HG03025 (cell line): ENCODE results near the gene CNTNAP2.
"Not testable (repeated sequence)": the region's sequence is repeated elsewhere in the genome, so short reads cannot be mapped to it uniquely, and the experiment has no call there.

Source experiments
- ATAC-seq: cut with Tn5 transposase; IDR thresholded peaks from one replicate; pipeline ENCODE4 v1.9.1; 2021; ENCODE audit warnings: mild to moderate bottlenecking, moderate library complexity; ENCODE audit not compliant: unreplicated experiment, low FRiP score

CNTNAP2 gene

DNA sequence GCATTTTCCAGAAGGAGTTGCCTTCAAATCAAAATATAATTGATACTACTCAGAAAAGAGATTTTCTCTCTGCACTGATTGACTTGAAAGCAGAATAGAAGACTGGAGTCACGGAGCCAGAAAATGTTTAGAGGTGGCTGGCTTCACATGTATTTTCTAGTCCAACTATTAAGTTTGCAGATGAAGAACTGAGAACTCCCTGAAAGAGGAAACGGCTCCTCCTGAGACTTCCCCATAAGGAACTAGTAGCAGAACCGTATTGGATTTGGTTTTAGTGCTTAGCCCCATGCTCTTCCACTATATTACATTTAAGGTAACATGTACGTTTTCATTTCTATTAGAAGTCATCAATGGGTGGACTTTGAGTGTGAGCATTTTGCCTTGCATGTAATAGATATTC is 946.3 kb downstream of the CNTNAP2 start:
- no peak for ATAC-seq

DNA sequence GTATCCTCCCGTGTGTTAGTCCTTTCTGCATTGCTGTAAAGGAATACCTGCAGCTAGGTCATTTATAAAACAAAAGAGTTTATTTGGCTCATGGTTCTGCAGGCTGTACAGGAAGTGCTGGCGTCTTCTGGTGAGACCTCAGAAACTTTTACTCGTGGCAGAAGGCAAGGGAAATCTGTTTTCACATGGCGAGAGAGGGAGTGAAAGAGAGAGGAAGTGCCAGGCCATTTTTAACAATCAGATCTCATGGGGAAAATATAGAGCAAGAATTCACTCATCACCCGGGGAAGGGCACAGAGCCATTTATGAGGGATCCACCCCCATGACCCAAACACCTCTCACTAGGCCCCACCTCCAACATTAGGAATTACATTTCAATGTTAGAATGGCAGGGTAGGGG is 952.2 kb downstream of the CNTNAP2 start:
- no peak for ATAC-seq

DNA sequence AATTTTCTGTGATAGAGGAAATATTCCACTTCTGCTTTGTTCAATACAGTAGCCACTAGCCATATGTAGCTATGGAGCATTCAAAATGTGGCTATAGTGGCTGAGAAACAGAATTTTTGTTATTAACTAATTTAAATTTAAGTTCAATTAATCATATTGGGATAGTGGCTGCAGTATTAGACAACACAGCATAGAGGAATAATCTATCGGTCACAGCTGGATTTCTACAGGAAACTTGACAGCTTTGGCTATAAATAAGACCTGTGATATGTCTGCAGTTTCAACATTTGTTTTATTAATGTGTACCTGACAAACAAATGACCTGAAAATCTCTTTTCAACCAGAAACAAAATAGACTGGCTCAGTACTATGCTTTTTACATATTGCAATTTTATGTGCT is 953.2 kb downstream of the CNTNAP2 start:
- ATAC-seq, result no peak

DNA sequence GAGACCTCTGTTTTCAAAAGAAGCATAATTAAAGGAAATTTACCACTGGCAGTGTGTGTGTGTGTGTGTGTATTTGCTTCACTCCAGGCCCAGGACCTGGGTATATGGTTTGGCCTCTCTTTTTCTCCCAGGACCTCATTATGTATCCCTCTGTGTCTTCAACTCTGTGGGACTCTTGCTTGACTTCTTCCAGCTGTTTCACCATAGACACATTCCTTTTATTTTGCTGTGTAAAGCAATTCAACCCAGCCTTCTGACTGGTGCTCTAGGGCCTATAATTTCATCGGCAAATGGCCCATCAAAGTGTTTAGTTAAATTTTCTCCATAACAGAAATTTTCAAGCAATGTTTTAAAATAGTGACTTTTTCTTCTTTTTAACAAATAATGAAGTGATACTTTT is 954.3 kb downstream of the CNTNAP2 start:
- no peak for ATAC-seq

DNA sequence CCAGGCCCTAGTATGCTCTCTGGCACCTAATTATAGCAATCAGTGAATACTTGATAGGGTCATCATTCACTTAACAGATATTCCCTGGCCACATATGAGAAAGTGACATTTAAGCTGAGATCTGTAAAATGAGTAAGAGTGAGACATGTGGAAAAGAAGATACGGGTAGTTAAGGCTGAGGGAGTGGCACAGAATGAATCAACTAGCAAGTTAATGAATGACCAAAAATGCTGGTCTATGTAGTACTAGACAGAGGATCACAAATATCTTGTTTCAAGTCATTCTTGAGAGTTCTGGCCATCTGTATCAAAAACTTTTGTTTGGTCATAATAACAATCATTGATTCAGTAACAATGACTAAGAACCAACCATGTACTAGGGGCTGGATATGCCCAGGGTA is 954.9 kb downstream of the CNTNAP2 start:
- ATAC-seq, result no peak

DNA sequence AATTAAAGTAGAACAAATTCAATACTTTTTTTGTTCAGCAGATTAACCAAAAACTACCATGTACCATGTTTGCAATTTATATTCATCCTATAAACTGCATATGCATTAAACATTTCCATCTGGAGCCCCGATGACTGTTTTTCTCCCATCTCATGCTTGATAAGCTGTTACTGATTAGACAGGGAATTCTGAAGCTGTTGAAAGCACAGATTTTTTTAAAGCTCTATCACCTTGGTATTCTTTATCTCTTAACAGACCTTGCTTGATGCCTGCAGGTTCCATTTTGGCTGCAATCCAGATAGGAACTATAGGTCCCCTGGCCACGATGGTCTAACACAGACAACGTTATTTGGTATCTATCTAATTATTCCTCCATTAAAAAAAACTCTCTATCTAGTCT is 961.7 kb downstream of the CNTNAP2 start:
- ATAC-seq, result no peak

DNA sequence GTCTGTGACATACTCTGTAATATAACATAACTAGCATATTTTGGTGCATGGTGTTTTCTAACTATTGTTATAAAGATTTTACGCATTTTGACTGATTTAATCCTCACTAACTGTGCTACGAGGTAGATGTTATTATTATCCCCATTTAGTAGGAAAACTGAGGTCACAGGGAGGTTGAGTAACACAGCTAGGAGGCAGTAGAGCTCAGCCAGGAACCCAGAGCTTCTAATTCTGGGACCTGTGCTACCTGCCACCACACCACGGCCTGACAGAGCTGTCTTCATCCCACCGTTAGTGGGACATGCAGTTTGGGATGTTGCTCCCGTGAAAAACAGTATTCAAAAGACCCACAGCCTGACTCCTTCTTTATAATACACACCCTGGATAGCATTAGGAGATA is 962.5 kb downstream of the CNTNAP2 start:
- no peak for ATAC-seq

DNA sequence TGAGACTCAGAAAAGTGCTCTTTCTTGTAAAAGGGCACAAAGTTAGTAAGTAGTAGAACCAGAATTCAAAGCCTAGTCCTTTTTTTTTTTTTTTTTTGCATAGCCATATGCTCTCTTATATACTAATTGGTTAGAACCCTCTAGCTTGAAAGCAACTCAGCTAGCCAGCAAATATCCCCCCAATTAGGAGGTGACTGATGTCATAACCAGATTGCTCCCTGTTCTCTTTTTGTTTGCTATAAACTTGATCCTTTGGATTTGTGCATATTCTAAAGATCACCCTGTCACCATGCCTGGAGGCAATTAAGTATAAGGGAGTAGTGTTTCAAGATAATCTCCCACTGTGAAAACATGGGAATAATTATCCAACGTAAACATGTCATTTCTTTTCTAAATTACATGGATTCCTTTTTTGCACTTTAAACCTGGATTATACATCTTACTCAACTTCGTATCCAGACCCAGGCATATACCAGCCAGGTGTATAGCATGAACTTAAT is 963.4 kb downstream of the CNTNAP2 start:
- ATAC-seq, result no peak

DNA sequence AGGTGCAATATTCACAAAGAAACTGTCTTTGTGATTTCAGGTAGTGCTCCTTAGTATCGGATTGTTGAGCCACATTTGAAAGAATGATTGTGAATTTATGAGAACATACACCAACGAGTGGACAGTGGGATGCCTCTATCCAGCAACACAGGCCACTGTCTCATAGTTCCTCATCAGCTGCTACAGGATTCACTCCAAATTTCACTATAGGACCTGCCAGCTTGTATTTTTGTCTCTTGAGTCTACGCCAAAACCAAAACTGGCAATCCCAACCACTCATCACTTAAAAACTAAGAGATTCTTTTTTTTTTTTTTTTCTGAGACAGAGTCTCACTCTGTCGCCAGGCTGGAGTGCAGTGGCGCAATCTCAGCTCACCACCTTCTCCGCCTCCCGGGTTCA is 964.5 kb downstream of the CNTNAP2 start:
- no peak for ATAC-seq

DNA sequence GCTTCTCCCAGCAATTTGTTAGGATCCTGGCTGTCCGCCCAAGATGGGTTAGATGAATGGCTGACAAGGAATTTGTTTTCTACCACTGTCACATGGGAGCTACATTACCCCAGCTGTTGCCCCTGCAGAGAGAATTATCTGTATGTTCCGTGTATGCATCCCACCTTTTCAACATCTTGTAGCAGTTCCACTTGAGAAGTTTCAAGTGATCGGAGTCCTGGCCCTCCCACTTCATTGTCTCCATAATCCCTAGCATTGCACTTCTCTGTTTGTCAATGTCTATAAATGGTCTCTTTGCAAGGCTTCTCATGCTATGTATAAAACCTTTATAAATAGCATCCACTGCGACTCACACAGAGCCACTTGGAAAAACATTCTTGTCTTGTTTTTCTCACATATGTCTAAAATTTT is 972.5 kb downstream of the CNTNAP2 start:
- no peak for ATAC-seq

DNA sequence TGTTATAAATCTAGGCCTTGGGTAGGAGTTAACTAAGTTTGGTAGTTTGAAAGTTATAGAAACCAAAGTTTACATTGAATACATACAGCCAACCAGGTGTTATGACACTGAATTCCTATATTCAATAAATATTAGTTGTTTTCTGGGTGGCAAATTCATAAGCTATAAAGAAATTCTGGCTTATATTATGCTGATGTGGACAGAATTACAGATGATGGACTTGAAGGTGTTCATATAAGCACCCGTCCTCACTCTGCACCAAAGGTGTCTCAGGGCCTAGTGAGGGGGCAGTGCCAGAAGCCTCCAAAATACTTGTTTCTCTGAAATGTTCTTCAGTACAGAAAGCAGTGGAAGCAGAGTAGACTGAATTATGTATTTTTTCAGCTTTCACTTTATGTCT is 973.0 kb downstream of the CNTNAP2 start:
- no peak for ATAC-seq

DNA sequence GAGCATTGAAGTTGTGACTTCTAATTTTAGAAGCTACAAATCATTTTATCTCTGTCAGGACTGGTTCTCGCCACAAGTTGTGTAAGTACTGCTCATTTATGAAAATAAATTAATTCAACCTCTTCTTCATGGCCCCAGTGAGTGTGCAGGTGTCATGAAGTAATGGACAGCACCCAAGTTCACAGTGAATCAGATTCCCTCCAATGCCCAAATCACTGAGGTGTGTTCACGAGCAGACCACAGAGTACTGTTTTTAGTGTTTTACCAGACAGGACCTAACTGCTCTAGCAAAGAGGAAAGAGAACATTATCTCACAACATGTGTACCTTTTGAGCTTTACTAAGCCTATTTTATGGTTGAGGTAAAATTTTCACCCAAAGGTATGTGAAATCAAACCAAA is 980.0 kb downstream of the CNTNAP2 start:
- ATAC-seq, result no peak

DNA sequence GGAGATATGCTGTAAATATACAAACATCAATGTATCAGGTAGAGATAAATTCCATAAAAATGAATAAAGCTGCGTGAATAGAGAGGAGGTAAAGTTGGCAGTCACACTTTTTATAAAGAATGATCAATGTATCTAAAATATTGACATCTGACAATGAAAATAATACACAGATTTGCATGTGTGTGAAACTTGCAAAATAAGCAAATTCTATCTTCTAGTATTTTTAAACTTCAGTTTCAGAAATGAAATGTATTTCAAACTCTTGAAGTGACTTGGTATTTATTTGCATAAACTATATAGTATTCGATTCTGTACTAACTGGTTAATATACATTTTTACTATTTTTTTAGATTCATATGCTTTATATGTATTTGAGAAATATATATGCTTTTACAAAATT is 986.6 kb downstream of the CNTNAP2 start:
- ATAC-seq, result no peak

DNA sequence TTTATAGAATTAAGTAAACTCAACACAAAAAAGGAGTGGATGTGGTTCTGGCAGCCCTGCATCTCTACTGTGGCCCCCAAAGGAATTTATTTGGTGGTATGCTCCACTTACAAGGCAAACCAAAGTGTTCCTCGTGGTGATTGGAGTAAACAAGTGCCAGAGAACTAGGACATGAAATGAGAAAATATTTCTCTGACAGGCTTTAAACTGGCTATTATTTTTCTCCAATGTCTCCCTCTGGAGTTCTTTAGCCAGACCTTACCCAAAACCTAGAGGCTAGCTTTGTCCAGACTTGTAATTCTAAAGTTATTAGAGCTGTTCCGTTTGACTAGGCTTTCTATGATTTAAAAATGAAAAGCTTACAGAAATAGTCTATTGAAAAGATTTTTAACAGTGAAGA is 990.1 kb downstream of the CNTNAP2 start:
- ATAC-seq, result no peak

DNA sequence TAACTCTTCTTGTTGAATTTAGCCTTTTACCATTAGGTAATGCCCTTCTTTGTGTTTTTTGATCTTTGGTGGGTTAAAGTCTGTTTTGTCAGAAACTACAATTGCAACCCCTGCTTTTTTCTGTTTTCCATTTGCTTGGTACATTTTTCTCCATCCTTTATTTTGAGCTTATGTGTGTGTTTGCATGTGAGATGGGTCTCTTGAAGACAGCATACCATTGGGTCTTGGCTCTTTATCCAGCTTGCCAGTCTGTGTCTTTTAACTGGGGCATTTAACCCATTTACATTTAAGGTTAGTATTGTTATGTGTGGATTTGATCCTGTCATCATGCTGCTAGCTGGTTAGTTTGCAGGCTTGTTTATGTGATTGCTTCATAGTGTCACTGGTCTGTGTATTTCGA is 997.9 kb downstream of the CNTNAP2 start:
- ATAC-seq, result not testable (repeated sequence)

DNA sequence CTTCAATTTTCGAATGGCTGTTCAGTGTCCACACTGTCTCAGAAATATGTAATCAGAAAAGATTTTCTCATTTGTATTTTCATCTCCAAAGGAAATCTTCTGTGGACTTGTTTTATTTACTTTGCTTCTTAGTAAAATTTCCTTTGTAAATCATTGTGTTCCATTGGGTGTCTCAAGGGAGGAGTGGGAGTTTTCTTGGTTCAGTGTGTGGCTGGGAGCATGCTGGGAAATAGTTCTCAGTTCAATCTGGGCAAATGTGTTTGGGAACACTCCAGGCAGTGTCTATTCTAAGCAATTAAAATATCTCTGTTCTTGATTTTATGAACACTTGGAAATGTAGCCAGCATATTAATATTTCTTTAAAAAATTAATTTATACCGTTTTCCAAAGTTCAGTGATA is 1019.8 kb downstream of the CNTNAP2 start:
- ATAC-seq, result no peak

DNA sequence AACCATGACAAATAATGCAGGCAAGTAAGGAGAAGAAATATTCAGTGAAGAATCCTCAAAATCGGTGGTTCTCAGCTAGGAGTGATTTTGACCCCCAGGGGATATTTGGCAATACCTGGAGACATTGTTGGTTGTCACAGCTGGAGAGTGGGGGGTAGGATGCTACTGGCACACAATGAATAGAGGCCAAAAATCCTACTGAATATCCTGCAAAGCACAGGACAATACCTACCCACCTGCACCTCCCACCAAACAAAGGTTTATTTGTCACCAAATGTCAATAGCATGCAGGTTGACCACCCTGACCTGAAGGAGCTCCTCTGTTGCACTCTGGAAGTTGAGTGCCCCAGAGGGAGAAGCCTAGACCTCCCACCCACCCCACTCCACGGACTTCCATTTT is 1028.6 kb downstream of the CNTNAP2 start:
- no peak for ATAC-seq

DNA sequence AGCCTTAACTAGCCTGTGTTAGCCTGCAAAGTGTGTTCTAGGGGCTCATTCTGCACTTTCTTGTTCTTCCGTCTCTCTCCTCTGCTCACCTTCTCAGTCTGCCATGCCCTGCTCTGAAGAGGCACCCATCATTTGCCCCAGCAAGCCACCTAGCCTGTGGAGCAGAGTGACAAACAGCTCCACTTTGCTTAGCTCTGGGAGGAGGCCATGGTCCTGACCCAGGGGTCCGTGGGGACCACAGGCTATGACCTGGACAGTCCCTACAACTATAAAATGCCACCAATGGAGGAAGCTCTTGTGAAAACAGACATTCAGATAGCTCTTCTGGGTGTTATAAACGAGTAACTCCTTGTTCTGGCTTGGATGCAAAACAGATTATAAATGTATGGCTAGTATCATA is 1029.6 kb downstream of the CNTNAP2 start:
- no peak for ATAC-seq

DNA sequence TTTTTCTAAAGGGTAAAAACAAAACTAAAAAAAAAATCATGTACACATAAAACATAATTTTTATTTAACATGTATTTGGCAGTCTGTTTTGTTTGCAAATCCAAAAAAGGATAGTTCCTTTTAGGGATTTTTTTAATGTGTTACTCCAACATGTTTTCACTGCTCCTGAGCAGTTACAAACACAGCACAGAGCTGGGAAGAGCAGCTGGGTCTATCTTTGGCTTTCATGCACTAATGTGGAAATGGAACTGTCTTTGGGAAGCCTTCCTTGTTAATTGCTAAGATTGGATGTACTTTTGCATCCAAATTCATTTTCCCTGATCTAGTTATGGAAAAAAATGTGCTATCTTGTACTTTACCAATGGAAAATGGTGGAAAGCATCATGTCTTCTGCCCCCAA is 1035.1 kb downstream of the CNTNAP2 start:
- ATAC-seq, result no peak

DNA sequence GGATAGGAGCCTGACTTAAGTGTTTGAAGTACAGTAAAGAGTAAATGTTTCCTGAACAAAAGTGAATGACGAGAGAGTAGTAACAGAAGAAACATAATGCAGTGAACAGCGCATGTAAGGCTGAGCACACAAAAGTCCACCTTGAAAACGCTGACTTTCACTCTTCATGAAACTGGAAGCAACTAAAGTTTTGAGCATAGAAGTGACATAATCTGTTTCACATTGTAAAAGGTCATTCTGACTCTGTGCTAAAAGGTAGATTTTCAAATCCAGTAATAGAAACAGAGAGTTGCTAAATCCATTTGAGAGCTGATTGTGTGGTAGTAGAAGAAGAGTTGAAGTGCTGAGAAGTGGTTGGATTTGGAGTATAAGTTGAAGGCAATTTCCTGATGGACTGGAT is 1037.0 kb downstream of the CNTNAP2 start:
- no peak for ATAC-seq

DNA sequence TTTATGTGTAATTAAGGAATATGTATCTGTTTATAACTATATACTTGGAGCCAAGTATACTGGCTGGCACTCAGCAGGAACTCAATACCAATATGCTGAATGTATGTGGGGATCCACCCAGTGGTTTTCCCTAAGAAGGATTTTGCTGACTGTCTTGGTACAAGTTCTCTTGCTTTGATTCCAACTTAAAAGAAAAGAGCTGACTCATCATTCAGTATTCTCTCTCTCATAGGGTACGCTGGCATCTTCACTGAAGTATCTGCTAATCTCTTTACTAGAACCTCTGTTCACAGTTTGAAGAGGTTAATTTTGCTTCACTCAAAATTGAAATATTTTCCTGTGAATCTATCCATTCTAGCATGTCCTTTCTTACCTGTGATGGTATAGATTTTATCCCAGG is 1044.8 kb downstream of the CNTNAP2 start:
- ATAC-seq, result no peak

DNA sequence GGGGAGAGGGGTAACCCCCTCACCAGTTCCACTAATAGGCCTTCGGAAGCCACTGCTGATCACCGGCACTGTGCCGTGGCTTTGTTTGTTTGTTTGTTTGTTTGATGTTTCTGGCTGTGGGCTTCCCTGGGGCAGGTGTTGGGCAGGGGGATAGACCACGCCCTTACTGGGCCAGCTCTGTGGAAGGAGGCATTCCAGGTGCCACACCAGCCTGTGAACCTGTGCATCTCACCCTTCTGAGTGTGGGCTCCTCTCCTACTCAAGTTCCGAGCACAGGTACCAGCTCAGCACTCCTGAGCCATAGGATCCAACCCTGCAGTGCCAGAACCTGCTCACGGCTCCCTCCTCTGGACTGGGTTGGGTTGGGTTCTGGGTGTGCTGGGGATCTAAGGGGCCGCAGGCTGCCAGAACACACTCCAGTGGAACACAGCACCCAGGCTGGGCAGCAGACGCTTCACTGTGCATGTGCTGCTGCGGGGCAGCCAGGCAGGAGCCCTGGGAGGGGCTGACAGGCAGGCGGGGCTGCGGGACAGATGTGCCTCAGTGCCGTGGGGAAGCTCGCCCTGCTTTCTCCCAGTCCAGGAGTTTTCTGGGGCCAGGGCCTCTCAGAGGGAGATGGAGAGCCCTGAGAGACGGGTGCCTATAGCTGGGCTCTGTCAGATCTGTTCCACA is 1053.9 kb downstream of the CNTNAP2 start:
- no peak for ATAC-seq

DNA sequence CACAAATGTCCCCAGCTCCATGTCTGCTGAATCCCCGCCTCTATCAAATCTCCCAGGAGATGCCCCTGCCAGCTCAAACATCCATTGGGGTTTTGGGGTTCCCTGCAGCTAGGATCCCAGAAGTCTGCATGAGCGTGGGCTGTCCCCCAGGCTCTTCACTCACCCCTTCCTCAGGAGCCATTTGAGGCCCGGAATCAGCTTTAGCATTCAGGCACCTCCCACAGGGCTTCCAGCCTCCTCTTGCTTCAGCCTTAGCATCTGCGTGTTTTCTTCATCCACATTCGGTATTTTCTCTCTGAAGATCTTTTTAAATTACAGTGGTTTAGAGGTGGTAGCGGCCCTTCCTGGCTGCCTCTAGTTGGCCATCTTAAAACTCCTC is 1054.4 kb downstream of the CNTNAP2 start:
- no peak for ATAC-seq
